GM19438 (cell line): Measurements from ENCODE around the gene TNNI2.
"Not testable (repeated sequence)": the region's sequence is repeated elsewhere in the genome, so short reads cannot be mapped to it uniquely, and the experiment has no call there.

Experiments
- ATAC-seq: cut with Tn5 transposase; IDR thresholded peaks from one replicate; pipeline ENCODE4 v1.9.1; 2021; ENCODE audit warnings: low read depth; ENCODE audit not compliant: unreplicated experiment

Gene TNNI2

GRCh38 chr11:1870721-1871466 lies 32.1 kb downstream of the TNNI2 start:
- ATAC-seq = no peak

DNA sequence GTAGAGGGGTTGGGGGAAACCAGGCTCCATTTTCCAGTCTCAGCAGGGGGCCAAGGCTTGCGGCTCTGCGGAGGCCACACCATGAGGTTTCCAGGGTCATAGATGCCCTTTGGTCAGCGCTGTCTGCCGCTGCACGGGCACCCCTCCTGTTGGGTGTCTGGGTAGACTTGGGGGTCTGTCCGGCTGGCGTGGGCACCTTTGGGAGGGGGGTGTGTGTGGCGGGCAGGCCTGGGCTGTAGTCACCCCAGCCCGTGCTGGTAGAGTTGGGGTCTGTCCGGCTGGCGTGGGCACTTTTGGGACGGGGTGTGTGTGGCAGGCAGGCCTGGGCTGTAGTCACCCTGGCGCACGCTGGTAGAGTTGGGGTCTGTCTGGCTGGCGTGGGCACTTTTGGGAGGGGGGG lies 32.8 kb downstream of the TNNI2 start:
- ATAC-seq = no peak

DNA sequence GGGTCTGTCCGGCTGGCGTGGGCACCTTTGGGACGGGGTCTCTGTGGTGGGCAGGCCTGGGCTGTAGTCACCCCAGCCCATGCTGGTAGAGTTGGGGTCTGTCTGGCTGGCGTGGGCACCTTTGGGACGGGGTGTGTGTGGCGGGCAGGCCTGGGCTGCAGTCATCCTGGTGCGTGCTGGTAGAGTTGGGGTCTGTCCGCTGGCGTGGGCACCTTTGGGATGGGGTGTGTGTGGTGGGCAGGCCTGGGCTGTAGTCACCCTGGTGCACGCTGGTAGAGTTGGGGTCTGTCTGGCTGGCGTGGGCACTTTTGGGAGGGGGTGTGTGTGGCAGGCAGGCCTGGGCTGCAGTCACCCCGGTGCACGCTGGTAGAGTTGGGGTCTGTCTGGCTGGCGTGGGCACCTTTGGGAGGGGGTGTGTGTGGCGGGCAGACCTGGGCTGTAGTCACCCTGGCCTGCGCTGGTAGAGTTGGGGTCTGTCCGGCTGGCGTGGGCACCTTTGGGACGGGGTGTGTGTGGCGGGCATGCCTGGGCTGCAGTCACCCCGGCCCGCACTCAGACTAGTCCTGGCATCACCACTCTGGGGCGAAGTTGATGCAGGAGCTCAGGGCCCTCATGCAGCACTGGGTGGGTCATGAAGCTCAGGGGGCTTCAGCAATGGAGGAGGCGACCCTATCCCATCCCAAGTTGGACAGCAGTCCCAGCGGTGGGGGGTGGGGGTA lies 33.6 kb downstream of the TNNI2 start:
- no peak for ATAC-seq

DNA sequence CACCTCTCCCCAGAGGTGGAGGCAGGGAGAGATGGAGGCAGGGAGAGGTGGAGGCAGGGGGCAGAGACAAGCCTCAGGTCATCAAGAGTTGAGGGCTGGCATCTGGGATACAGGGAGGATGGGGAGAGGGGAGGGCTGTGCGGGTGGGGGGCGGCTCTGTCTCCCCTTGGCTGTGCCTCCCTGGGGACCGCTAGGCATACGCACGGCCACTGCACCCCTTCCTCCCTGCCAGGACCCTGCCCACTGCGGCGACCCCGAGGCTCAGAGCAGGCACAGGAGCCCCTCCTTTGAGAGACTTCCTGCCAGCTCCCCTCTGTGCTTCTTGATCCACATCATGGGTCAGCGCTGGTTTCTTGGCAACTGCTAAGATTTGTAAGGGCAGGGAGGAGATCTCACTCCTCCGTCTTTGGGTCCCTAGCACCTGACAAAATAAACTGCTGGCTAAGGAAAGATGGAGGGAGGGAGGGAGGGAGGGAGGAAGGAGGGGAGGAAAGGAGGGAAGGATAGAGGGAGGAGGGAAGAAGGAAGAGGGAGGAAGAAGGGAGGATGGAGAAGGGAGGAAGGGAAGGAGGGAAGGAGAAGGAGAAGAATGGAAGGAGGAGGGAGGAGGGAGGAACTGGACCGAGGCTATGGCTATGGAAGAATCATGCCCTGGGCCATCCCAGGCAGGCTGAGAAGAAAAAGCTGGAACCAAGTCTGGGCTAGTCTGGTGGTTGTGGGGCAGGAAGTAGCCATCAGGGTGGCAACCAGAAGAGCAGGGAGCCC lies 34.4 kb downstream of the TNNI2 start:
- no peak for ATAC-seq

DNA sequence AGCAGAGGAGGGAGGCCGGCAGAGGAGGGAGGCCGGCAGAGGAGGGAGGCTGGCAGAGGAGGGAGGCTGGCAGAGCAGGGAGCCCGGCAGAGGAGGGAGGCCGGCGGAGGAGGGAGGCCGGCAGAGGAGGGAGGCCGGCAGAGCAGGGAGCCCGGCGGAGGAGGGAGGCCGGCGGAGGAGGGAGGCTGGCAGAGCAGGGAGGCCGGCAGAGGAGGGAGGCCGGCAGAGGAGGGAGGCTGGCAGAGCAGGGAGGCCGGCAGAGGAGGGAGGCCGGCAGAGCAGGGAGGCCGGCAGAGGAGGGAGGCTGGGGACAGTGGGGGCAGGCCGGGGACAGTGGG lies 35.0 kb downstream of the TNNI2 start:
- ATAC-seq = not testable (repeated sequence)

DNA sequence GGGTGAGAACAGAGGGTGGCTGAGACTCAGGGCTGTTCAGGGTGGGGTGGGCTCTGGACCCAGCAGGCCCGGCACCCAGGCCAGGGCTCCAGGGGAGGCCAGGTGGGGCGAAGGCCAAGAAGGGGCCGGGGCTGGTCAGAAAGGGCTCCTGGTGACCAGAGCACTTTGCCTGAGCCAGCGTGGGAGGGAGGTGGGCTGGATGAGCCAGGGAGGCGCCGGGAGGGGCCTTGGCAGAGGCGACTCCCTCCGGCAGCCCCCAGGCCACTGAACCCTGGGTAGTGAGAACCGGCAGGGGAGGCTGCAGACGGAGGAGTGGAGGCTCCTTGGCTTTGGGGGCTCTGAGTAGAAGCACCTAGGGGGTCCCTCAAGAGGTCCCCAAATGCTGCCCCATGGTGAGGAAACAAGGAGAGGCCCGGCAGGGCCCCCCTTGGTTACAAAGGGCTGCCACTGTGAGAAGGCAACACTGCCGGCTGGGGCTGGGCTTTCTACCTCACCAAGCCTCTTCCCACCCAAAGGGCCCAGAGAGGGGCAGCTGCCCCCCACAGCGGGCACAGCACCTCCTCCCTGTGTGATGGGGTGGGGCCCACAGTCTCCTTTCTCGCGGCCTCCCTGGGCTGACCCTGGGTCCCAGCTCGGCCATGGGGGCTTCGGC lies 35.8 kb downstream of the TNNI2 start:
- not testable (repeated sequence) for ATAC-seq

DNA sequence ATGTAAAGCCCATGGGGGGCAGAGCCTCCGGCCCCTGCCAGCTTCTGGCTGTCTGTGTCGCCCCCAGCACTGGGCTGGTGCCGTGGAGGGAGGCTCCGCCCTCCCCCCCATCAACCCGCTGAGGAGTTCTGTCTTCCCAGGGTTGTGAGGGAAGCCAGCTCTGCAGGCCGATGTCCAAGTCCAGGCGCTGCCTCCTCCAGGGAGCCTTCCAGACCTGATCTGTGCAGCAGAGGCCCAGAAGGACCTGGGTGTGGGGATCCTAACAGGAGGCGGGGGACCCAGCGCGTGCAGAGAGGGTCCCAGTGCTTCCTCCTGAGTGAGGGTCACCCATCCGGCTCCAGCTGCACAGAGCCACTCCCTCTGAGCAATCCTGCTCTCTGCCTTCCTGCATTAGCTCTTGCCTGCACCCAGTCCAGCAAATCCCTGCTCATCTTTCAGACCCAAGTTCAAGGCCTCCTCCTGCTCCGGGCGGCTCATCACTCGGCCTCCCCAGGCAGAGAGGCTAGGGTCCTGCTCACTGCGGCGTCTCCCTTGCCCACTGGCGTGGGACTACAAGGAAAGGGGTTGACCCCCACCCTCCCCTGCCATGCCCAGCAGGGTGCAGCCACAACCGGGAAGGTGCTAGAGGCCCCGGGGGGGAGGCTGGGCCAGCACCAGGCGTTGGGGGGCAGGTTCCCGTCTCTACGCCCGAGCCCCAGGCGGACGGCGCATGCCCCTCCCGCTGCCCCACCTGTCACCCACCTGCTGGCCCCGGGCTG lies 36.5 kb downstream of the TNNI2 start:
- no peak for ATAC-seq

DNA sequence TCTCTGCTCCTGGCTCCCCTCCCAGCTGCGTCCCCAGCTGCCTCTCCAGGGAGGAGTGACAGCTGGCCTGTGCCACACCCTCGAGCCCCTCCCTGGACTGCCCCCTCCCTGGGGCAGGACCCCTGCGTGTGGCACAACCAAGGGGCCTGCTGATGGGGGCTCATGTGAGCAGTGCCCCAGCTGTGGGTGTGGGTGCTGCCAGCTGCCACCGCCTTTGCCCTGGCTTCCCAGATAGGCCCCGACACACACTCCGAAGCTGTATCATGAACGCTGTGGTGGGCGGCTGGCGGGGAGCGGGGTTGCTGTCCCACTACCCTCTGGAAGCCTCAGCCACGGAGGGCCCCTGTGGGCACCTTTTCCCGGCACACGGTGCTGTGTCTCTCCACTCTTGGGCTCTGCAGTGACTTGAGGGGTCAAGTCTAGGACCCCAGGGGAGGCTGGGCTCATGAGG lies 37.1 kb downstream of the TNNI2 start:
- not testable (repeated sequence) for ATAC-seq

GRCh38 chr11:1876361-1877063 lies 37.7 kb downstream of the TNNI2 start:
- ATAC-seq = no peak

DNA sequence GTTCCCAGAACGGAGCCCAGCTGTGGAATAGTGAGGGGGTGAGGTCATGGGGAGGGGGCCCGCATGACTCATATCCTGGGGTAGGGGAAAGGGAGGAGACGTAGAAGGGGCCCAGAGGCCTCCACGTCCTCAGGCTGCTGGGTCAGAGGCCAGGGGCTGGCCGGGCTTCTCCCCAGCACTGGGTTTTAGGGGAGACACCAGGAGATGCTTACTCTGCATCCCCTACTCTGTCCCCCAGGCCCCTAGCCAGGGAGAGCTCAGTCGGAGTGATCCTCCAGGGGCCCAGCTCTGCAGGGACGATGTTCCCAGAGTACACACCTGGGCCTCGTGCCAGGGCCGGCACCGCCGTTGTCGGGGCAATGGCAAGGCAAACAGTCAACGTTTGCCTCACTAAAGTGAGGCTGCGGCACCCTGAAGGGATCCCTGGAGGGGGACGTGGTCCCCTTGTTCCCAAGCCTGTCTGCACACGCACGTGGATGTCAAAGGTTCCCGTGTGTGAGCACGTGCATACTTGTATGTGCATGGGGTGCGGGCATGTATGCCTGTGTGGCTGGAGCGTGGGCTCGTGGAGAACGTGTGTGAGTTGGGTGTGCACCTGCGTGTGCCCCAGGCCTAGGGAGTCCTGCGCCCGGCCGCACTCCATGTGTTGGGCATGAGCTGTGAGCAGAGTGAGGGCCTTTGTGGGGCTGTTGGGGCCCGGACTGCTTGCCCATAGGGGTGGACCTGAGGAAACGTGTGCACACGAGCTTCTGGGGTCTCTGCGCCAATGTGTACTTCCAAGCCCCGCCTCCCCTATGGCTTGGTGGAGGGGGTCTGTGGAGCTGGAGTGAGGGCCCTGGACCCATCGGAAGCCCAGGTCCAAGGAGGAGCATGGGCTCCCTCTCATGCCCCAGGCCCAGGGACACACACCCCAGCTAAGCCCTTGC lies 38.7 kb downstream of the TNNI2 start:
- no peak for ATAC-seq

DNA sequence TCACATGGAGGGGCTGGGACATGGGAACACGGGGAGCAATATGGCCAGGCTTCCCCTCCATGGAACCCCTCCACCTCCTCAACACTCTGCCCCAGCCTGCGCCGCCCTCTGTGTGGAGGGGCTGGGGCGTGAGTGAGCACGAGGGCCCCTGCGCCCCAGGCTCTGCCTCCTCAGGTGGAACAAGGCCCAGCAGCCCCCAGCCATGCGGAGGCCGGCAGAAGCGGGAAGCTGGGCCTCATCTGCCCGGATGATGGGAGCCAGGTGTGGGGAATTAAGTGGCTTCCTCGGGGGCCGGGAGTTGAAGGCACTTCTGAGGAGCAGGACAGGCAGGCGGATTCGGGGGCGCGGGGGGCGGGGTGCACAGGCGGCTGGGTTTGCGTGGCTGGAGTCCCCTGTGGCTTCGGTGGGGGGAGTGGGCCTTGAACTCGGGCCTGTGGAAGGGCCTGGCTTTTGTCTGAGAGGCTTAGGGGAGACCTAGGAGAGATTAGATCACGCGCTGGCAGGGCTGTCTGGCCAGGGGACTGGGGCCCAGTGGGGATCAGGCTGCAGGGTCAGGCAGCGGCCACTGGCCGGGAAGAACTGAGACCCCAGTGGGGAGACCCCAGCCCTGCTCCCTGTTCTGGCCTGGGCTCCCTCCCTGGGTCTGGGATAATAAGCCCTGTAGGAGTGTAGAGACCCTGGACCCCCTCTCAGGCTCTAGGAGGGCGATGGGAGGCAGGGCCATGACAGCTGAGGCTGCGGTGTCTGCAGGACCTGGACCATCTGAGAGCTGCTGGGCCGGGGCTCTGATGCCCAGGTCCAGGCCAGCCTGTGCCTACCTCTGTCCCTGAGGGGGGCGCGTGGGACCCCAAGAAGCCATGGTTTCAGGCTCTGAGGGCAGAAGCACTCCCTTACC lies 39.6 kb downstream of the TNNI2 start:
- no peak for ATAC-seq

GRCh38 chr11:1879342-1879940 lies 40.7 kb downstream of the TNNI2 start:
- ATAC-seq = no peak

GRCh38 chr11:1879941-1880720 lies 41.4 kb downstream of the TNNI2 start:
- no peak for ATAC-seq

- ATAC-seq = no peak
These were observed 42.1 kb downstream of the TNNI2 start for GRCh38 chr11:1880746-1881441.

DNA sequence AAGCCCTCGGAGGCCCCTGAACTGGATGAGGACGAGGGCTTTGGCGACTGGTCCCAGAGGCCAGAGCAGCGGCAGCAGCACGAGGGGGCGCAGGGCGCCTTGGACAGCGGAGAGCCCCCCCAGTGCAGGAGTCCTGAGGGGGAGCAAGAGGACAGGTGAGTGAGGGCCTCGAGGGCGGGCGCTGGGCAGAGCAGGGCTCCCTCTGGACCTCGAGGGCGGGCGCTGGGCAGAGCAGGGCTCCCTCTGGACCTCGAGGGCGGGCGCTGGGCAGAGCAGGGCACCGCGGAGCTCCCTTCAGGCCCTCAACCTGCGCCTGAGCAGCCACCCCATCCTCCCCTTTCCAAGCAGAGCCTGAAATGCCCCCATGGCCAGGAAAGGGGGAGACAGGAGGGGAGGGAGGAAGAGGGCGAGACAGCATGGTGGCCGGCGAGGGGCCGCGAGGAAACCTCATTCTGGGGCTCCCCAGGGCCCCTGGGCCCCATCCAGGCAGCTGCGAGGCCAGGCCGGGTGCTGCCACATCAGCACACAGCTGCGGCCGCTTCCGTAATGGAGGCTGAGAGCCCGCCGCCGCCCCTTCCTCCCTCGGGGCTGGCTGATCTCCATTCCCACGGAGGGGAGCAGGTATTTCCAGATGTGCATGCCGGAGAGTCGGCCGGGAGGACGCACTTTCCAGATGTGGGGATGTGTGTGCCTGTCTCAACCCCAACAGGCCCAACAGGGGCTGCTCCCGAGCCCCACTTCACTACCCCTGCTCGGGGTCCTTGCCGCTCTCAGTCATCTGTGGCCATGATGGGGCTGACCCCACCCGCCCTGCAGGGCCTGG lies 42.9 kb downstream of the TNNI2 start:
- no peak for ATAC-seq
